GM18907 (cell line): ENCODE results near the gene CHD6.

Experiments
- ATAC-seq: cut with Tn5 transposase; IDR thresholded peaks from one replicate; pipeline ENCODE4 v1.9.1; 2021; ENCODE audit warnings: mild to moderate bottlenecking, moderate library complexity; ENCODE audit not compliant: unreplicated experiment

Gene CHD6

DNA sequence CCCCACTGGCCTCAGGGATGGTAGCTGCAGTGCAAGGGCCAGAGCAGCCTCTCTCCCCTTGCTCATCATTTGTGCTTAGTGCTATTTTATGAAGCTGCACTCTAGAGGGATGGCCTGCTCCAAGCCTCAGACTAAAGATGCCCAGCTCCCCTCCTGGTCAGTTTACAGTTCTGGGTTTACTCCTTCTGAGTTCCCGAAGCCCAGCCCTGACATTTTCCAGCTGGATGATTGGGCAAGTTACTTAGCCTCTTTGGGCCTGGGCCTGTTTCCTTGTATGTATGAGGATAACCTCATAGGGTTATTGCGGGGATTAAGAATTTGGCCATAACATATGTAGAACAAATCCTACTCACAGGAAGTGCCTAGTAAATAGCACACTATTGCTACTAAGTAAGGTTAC lies 219.8 kb downstream of the CHD6 start:
- no peak for ATAC-seq

DNA sequence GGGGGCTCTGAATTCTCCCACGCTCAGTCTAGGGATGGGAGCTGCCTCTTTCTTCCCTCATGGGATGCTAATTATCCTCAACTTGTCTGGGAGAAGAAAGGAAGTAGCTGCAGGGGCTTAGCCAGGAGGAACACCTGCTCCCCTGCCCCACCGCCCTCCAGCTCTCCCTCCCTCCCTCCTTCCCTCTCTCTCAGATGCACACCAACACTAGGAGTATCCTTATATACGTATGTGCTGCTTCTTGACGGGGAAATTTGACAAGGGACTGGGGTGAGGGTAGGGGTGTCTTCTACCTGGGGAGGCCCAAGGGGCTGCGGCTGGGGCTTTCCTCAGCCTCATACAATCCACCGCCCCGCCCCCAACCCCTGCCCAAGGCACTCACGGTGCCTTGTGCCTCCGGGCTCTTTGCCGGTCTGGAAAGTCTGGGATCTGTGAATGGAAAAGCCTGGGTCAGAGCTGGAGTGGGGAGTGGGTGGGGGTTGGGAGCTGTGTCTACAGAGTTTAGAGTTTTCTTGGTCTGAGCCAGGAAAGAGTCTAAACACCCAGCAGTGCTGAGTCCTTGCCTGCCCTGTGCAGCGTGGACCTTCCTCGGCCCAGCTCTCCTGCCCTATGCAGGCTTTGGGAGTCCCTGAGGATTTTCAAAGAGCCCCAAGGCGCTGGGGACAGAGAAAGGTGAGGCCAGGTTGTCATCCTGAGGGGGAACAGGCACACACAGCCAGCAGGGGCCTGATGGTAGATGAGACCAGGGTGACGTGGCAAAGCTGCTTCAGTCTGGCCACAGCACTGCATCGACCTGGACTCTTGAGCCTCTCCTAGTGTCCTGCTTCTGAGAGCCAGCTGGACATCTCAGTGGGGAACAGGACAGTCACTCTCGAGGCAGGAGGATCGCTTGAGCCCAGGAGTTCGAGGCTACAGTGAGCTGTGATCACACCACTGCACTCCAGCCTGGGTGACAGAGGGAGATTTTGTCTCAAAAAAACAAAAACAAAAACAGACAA lies 222.2 kb downstream of the CHD6 start:
- no peak for ATAC-seq

DNA sequence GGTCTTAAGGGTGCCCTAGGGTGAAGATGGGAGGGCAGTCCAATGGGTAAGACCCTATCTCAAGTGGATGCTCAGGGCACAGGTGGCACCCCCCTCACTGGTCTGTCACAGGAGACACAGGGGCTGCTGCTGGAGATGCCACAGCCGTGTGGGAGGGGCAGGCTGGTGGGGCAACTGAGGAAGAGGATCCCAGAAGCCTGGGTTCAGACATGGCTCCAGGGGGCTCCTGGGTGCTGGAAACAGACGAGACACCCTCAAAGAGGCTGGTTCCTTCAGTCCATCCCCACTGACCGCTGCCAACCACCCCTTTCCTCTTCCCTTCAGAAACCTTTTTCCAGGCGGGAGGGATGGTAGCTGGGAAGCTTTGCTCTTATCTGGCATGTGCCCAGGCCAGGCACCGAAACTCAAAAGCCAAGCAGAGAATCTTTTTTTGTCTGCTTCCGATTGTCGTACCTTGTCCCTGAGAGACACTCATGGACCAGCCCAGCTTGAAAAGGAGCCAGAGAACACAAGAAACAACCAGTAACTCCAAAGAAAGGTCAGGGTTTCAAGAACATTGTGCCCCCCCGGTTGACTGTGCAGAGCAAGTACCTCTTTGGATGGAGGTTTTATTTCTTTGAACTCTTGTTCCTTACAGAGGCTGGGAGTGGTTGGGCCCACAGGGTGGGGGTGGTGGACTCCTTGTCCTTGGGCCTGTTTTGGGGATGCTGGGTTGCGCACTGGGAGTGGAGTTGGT lies 223.1 kb downstream of the CHD6 start:
- ATAC-seq: no peak

DNA sequence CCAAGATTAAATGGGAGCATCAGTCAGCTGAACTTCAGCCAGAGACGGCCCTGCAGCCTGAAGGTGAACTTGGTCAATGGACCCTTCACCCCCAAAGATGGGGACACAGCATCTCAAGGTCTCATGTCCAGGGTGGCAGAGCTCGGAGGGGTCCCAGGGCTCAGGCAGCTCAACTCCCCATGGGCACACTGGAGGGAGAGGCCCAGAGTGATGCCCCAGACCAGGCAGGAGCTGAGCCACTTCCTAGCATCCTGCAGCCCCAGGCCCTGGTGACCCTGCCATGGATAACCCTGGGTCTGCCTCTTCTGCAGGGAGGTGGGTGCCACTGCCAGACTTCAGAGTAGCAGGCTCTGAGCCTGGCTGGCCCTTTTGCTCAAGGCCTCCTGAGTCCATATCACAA lies 224.1 kb downstream of the CHD6 start:
- ATAC-seq: no peak

DNA sequence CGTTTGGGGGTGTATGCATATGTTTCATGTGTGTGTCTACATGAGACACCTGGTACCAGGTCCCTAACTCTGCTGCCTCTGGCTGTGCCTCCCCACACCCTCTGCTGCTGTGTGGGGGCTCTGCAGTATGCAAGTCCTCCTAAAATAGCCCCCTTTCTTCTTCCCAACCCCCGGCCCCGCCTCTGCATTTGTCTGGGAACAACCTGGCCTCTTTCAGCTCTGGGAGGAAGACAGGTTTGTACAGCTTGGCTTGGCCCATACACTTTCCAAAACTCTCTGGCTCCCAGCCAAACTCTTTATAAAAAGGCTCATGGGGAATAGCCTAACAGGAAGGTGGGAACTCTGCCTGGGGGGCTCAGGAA lies 224.5 kb downstream of the CHD6 start:
- ATAC-seq: no peak

DNA sequence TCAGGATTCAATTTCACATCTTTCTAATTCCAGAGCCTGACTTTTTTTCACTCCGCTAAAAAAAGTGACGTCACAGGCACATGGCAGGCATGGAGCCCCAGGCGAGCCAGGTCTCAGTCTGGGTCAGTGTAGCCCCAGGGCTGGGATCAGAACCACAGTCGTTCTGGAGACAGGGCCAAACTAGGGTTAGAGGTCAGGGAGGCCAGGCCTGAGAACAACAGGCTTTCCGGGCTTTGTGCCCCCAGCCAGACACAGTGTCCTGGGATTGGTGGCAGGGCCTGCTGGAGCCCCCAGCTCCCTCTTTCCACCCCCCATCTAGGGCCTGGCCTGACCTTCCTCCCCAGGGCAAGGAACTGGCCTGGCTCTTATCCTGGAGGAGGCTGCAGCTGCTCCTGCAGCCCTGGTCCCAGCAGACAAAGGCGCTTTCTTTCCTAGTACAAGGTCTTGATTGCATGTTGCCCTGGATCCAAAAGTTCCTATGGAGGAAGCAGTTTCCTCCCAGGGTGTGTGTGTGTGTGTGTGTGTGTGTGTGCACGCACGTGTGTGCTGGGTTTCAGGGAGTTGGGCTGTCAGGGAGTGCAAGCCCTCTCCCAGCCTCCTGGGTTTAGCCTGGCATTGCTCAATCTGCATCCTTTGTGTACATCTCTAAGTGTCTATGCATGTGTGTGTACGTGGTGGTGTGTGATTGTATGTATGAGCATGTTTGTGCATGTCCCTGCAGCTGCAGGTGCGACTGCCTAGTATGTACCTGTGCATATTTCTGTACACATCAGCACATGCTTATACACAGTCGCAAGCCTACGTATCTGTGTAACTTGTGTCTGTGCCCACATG lies 225.1 kb downstream of the CHD6 start:
- ATAC-seq: no peak

DNA sequence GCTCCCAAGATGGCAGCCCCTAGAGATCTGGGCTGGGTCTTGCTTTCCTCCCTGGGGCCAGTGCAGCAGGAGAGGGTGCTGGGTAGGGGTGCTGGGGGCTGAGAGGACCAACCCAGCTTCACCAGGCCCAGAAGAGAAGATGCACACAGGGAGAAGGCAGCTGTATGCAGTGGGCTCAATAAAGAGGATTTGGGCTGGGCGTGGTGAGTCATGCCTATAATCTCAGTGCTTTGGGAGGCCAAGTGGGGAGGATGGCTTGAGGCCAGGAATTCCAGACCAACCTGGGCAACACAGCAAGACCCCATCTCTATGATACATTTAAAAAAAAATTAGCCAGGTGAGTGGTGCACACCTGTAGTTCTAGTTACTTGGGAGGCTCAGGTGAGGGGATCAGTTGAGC lies 225.9 kb downstream of the CHD6 start:
- no peak for ATAC-seq

DNA sequence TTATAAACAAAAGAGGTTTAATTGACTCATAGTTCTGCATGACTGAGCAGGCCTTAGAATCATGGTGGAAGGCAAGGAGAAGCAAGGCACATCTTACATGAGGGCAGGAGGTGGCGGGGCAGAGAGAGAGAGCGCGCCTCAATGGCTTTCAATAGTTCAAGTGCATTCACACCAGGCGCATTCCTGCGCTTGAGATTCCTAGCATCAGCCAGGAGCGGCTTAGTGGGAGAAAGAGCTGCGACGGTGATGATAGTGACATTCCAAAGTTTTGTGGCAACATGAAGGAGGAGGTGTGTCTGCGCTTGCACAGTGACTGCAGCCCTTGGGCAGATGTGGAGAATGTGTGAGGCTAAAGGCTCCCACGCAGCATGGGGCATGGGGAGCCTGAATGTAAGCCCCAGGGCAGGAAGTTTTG lies 226.6 kb downstream of the CHD6 start:
- ATAC-seq: no peak

DNA sequence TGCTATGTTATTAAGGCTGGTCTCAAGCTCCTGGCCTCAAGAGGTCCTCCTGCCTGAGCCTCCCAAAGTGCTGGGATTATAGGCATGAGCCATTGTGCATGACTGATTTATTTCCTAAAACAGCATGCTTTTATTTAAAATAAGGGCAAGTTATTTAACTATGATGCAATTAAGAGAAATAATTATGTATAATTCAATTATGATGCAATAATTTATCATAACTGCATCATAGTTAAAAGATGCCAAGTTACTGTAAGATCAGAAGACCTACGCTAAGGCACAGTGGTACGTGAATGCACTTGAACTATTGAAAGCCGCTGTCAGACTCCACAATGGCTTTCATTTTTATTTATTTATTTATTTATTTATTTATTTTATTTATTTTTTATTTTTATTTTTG lies 227.3 kb downstream of the CHD6 start:
- no peak for ATAC-seq

DNA sequence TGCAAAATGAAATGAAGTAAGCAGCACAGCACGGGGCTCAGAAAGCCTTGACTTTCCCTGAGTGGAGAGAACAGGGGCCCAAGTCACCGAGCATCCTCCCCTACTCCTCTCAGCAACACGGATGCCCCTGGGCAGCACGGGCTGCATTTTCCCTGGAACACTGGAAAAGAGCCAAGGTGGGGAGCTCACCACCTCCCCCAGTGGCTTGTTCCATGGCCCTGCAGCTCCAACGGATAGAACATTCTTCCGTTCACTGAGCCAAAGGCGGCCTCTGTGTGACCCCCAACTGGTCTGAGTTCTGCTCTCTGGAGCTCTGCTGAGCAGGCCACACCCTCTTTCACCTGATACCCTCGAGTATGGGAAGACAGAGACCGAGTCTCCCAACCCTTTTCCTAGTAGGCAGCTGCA lies 230.7 kb downstream of the CHD6 start:
- no peak for ATAC-seq

DNA sequence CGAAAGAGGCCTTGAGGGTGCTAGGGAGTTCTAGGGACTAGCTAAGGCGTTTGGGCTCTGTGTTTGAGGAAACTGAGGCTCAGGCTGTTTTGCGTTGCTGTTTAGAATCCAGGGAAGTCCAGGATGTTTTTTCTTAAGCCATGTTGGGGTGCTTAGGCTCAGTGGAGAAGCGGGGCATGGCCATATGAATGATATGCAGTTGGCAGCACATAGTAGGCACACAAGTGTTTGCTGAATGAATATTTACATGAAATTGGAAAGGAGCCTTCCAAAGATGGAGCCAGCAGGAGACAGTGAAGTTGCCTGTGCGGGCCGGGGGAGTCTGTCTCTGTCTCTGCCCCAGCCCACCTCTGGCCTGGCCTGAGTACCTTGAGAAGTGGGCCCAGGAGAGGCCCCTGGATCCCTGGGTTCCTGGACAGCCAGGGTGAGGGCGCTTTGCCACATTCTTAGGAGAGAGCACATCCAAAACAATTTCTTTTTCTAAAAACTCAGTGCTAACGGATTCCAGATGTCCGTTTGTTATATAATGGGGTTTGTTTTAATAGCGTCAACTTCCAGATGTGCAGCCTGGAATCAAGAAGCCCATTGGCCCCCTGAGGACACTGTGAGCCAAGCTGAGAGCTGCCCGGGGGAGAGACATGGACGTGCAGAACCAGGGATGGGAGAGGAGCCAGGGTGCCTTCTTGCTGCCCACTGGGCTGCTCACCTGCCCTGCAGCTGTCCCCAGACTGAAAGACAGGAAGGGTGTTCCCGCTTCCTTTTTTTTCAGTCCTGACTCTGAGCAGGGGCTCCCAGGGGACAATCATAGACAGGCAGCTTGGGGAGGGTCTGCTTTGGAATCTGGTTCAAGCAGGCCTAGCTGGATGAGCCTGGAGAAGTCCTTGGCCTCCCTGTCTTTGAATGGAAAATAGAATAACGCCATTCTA lies 231.4 kb downstream of the CHD6 start:
- no peak for ATAC-seq

DNA sequence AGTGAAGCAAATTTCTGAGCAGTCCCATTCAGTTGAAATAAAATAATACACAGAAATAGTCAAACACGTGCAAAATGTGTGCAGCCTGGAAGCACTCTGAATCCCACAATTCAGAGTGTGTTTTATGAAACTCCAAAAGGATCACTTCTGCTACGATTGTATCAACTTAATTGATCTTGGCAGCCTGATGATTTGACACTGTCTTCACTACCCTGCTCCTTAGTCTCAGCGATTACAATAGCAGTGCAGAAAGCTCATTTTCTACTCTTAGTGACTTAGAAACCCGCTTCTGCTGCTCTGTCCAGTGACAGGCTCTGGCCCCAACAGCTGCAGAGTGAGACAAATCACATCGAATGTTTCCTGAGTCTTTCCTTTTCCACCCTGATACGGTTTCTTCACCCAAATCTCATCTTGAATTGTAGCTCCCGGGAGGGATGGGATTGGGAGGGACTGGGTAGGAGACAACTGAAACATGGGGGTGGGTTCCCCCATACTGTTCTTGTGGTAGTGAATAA lies 235.3 kb downstream of the CHD6 start:
- no peak for ATAC-seq

DNA sequence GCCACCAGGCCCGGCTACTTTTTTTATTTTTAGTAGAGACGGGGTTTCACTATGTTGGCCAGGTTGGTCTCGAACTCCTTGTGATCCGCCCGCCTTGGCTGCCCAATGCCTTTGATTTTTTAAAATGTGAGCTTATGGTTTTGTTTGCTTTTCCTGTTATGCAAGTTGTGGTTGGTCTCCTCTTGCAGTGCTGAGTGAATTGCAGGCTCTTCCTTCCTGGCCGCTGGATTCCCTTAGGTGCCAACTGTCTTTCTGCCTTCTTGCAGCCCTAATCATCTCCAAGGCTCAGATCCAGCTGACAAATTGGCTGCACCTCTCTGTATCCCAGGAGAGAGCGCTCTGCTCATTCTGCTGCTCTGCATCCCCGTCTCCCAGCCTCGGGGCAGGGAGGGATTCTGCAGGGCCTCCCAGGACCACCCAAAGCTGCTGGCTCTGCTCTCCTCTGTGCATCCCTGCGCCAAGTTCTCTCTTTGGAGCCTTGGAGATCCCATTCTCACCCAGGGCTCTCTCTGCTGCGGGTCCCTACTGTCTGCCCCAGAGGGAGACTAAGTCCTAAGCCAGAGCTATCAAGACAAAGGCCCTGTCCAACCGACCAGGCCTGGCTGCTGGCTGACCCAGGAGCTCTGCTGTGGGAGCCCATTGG lies 237.5 kb downstream of the CHD6 start:
- ATAC-seq: no peak

DNA sequence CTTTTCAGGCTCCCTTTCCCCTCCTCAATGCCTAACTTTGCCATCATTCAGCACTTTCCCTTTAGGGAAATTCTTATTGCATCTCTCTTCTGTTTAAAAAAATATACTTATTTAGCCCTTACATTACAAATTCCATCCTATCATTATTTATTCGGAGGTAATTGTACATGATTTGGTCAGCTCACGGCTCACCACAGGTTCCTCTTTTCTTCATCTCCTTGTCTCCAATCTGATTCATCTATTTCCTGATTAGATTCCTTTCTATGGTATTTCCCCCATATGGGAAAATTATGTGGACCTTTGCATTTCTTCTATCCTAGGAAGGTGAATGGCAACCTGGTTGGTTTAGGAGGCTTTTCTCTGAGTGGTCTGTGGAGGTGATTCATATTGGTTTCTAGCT lies 238.6 kb downstream of the CHD6 start:
- ATAC-seq: no peak

DNA sequence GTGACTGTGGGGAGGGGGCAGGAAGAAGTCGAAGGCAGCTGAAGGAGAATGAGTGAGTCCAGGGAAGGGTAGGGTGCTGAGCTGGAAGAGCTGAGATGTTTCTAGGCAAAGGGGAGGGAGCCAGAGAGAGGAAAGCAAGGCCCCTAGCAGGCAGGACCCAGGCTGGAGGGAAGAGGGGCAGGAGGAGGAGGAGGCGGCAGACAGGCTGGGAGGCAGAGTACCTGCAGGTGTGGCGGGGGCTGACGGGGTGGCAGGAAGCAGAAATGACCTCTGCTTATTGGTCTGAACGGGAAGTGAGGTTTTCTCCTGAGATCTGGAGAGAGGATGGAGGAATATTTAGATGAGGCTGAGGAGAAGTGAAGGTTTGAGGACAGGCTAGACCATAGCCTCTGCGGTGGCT lies 240.9 kb downstream of the CHD6 start:
- ATAC-seq: no peak

DNA sequence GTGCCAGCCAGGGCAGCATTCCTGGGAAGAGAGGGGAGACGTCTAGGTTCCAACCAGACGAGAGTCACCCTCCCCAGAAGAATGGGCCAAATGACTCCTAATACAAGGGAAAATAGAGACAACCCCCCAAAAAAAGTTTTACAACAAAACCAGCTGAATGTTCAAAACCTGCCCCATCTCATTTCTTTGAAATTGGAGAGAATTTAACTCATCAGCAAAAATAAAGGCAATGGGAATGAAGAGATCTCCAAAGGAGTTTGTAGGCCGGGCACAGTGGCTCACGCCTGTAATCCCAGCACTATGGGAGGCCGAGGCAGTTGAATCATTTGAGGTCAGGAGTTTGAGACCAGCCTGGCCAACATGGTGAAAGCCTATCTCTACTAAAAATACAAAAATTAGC lies 241.8 kb downstream of the CHD6 start:
- no peak for ATAC-seq

DNA sequence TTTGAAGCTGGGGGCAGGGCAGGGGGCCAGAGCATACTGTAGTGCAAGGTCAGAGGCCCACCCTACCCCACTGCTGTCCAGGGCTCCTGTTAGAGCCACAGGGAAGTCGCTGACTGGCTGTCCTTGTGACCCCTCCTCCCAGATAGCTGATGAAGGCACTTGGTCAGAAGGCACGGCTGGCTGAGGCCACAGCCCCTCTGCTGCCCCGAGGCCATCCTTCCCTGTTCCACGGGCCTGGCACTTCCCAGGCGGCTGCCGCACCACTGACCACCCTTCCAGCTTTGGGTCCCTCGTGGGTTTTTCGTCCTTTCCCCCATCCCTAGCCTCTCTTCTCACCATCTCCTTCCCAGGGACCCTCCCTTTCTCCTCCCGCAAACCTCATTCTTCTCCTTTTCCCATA lies 242.3 kb downstream of the CHD6 start:
- no peak for ATAC-seq

DNA sequence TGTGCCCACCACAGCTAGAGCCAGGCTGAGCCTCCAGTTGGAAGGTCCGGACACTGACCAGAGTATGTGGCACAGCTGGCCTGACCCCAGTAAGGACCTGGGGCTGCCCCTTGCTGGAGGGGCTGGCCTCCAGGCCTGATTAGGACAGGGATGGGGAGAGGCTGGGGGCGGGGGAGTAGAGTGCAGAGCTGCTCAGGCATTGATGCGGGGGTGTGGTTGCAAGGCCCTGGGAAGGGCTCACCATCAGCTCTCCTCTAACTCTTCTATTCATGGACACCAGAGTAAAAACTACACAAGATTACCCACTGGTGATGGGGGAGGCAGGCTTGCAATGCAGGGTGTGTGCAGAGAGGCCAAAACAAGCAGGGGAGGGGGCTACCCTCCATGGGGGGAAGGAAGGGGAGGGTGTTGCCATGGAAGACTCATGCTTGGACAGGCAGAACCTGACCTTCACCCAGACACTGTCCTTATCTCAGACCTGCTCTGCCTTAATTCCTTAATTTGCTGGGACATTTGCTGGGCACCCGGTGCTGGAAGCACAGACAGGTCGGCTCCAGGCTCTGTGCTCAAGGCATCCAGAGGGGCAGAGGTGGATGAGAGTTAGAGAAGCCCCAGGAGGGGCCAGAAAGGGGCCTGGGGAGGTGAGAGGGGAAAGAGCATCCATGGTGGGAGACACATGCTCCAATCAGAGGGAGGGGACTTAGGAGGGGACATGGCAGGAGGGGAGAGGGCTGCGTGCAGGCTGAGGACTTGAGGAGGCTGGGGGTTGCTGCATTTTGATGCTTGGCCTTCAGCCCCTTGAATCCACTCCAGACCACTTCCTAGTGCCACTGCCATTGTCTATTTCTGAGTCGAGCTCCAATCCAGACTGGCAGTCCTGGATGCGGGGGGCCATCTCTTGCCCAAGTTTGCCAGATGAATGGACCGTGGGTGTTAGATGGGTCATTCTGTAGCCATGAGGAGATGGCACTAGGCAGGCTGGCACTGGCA lies 244.0 kb downstream of the CHD6 start:
- no peak for ATAC-seq
